ENCODE data around the gene DNAH7. TPM values are rescaled to one million over a fixed set of nuclear protein-coding genes. Genes with fewer than 3 reads are reported as not detected.
A peak's percentile ranks its signal among the peaks of the same experiment; 100 is the strongest.

Gene DNAH7
- total and polyA plus RNA-seq, 2 of the 4 experiments (the other 2 are of a cell fraction), result 0.22 to 0.36 TPM

GRCh38 chr2:195818106-195818505 is 250.5 kb downstream of the DNAH7 start:
- 0 out of 3 replicates have a peak overlapping the region, but pooled peaks have one; percentile 53 for H2BK15ac ChIP-seq (ENCODE audit: low read depth, low read length)
- no peak overlapping the region; the same call in 1 of the 2 replicates for H3K23ac ChIP-seq (ENCODE audit: low read depth, low read length)
- H3K9me1 ChIP-seq (ENCODE audit: insufficient read depth, low read length), result peaks cover 3% of the 10 kb centered on the region; the same call in 1 of the 2 replicates
- no peak overlapping the region for H2AFZ ChIP-seq (replicated peaks; ENCODE audit: low read length, poor library complexity)
- in situ Hi-C loops (cut with MboI; ENCODE audit: low sequenced_read_pairs), result no loop called here
- H4K8ac ChIP-seq (ENCODE audit: low read depth in 2 of 2, low read length in 2 of 2), result peak overlapping the region in 1 of 2 experiments; percentile 27; a peak in 1 of 4 replicates
- no peaks in the 10 kb centered on the region for H4K20me1 ChIP-seq (ENCODE audit: insufficient read depth, low read length)
- dilution Hi-C loops (cut with HindIII; ENCODE audit: low sequenced_read_pairs, unreplicated experiment), result no loop called here
- 0 out of 2 replicates have a peak overlapping the region, but pooled peaks have one; percentile 68 for H2BK120ac ChIP-seq (ENCODE audit: low read depth, low read length)
- H3K27ac ChIP-seq (ENCODE audit: insufficient read depth, low read length), result no peak overlapping the region
- H3K4ac ChIP-seq (ENCODE audit: low read depth, low read length), result peak overlapping the region; percentile 62; the same call in 1 of the 2 replicates
- H2AK5ac ChIP-seq (ENCODE audit: low read depth, low read length), result no peak overlapping the region
- H3K18ac ChIP-seq (ENCODE audit: low read depth, low read length), result peak overlapping the region; percentile 77; the same call in 1 of the 2 replicates
- H3K56ac ChIP-seq (ENCODE audit: extremely low read depth, insufficient read depth, low read length), result no peak overlapping the region
- no peak overlapping the region for H2BK5ac ChIP-seq (ENCODE audit: low read depth, low read length, poor library complexity, severe bottlenecking)
- H3K79me1 ChIP-seq (ENCODE audit: low read depth in 1 of 2, low read length in 2 of 2), result no peaks in the 10 kb centered on the region
- H3K36me3 ChIP-seq (ENCODE audit: control insufficient read depth, insufficient read depth, low read length), result no peaks in the 10 kb centered on the region
- H2BK20ac ChIP-seq (ENCODE audit: low read depth, low read length), result peak overlapping the region; percentile 61; the same call in 1 of the 2 replicates
- no peak overlapping the region for H3K9ac ChIP-seq (ENCODE audit: low read depth, low read length)
- peak overlapping the region; percentile 49; the same call in 1 of the 2 replicates for H3K4me2 ChIP-seq (ENCODE audit: low read depth, low read length)
- ATAC-seq (ENCODE audit: low read depth) (no peak), DNase-seq (peak; percentile 2)
- ChIA-PET CTCF (interaction anchor here (1.0 kb wide), 1 partner anchor 13 kb away, joined by 3 read pairs; no protein-coding TSS in a partner anchor), POLR2A (ENCODE audit: unreplicated experiment) (no interaction called here)
- no TSS peak for BruUV-seq (replicated peaks)
- intact Hi-C loops (cut with micrococcal nuclease), result no loop called here
- H3K4me1 ChIP-seq (ENCODE audit: control insufficient read depth, insufficient read depth, low read length), result peaks cover 9% of the 10 kb centered on the region
- no peaks in the 10 kb centered on the region for H3K27me3 ChIP-seq (ENCODE audit: control insufficient read depth, insufficient read depth, low read length)
- TF ChIP-seq CEBPB (IDR thresholded peaks at IDR 0.05; ENCODE audit: low read depth, low read length) (no peak), MXI1 (IDR thresholded peaks at IDR 0.05; ENCODE audit: borderline replicate concordance, low read depth, low read length) (no peak), RCOR1 (IDR thresholded peaks at IDR 0.05; ENCODE audit: insufficient replicate concordance, low read length) (no peak), CHD1 (IDR thresholded peaks at IDR 0.05; ENCODE audit: low read depth, low read length) (no peak)
- H3K4me3 ChIP-seq (ENCODE audit: insufficient read depth, low read depth, low read length), result no peak overlapping the region
- no peak overlapping the region for H3K14ac ChIP-seq (replicated peaks; ENCODE audit: low read depth, low read length)
- no peak overlapping the region for H2AK9ac ChIP-seq (replicated peaks; ENCODE audit: low read depth, low read length, poor library complexity)
- H3K9me3 ChIP-seq (ENCODE audit: control insufficient read depth, insufficient read depth, low read length), result no peaks in the 10 kb centered on the region
- H4K5ac ChIP-seq (ENCODE audit: low read depth, low read length), result no peak overlapping the region; the same call in 1 of the 2 replicates
- H4K91ac ChIP-seq (ENCODE audit: insufficient read depth, low read depth, low read length), result peak overlapping the region; percentile 13; the same call in 1 of the 2 replicates

Data from IMR-90 (cell line).